ENCODE results near the gene FIGNL2.

- TF ChIP-seq, protein P1, sequence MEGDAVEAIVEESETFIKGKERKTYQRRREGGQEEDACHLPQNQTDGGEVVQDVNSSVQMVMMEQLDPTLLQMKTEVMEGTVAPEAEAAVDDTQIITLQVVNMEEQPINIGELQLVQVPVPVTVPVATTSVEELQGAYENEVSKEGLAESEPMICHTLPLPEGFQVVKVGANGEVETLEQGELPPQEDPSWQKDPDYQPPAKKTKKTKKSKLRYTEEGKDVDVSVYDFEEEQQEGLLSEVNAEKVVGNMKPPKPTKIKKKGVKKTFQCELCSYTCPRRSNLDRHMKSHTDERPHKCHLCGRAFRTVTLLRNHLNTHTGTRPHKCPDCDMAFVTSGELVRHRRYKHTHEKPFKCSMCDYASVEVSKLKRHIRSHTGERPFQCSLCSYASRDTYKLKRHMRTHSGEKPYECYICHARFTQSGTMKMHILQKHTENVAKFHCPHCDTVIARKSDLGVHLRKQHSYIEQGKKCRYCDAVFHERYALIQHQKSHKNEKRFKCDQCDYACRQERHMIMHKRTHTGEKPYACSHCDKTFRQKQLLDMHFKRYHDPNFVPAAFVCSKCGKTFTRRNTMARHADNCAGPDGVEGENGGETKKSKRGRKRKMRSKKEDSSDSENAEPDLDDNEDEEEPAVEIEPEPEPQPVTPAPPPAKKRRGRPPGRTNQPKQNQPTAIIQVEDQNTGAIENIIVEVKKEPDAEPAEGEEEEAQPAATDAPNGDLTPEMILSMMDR (IDR thresholded peaks at IDR 0.05): no peak
- no peak for TF ChIP-seq POLR2A (IDR thresholded peaks at IDR 0.05)
- TF ChIP-seq POLR2AphosphoS5 (IDR thresholded peaks at IDR 0.05; ENCODE audit: insufficient read depth in 1 of 2, low read depth in 1 of 2): no peak
Observed at GRCh38 chr12:51862947-51863346, 14.4 kb upstream of the FIGNL2 start.

Measured in vagina (tissue), 2 donors.